Ovary (tissue), 3 donors: ENCODE data around the gene TLR8.

Experiments
- CTCF ChIP-seq, 3 donors: fragments of 450-650 bp in 2 of 3; fragments of 200-600 bp in 1 of 3; IDR thresholded peaks; one replicate each; pipeline versions ENCODE4 v1.5.1 to v1.8.0; 2016 to 2022; ENCODE audit warnings: antibody characterized with exemption in 3 of 3, mild to moderate bottlenecking in 1 of 3
- EP300 ChIP-seq: sonication (generic); formaldehyde crosslinking; IDR thresholded peaks from one replicate; pipeline ENCODE4 v1.6.1; 2017; ENCODE audit warnings: antibody characterized with exemption
- POLR2A ChIP-seq: fragments of 450-650 bp; IDR thresholded peaks from one replicate; pipeline ENCODE4 v1.6.1; 2017; ENCODE audit warnings: antibody characterized with exemption, mild to moderate bottlenecking, moderate library complexity
- donor health status: DM: no; HTN: no; CAD: no.

- TF ChIP-seq EP300 (no peak), CTCF (IDR thresholded peaks at IDR 0.05) (no peak), POLR2A (no peak)
Measured at GRCh38 chrX:12958059-12958458, 51.6 kb downstream of the TLR8 start.
